BLaER1 (cell line): ENCODE data around the gene TRIM73.
A peak's percentile ranks its signal among the peaks of the same experiment; 100 is the strongest.
"Not testable (repeated sequence)": the region's sequence is repeated elsewhere in the genome, so short reads cannot be mapped to it uniquely, and the experiment has no call there.

Experiments used
- H3K27ac ChIP-seq: shearing (Covaris generic); formaldehyde crosslinking; 2 replicates; pipeline ENCODE4 v1.8.1; 2022
- H3K27me3 ChIP-seq: shearing (Covaris generic); formaldehyde crosslinking; 2 replicates; pipeline ENCODE4 v1.8.1; 2022
- H3K36me3 ChIP-seq: shearing (Covaris generic); formaldehyde crosslinking; 2 replicates; pipeline ENCODE4 v1.8.1; 2022
- H3K4me1 ChIP-seq: shearing (Covaris generic); formaldehyde crosslinking; 2 replicates; pipeline ENCODE4 v1.8.1; 2022
- H3K4me2 ChIP-seq: shearing (Covaris generic); formaldehyde crosslinking; 2 replicates; pipeline ENCODE4 v1.8.1; 2022
- H3K4me3 ChIP-seq: shearing (Covaris generic); formaldehyde crosslinking; 2 replicates; pipeline ENCODE4 v1.8.1; 2022
- H3K9ac ChIP-seq: shearing (Covaris generic); formaldehyde crosslinking; 2 replicates; pipeline ENCODE4 v1.8.1; 2022
- H3K9me3 ChIP-seq: shearing (Covaris generic); formaldehyde crosslinking; 2 replicates; pipeline ENCODE4 v1.8.1; 2022
- H4K20me1 ChIP-seq: shearing (Covaris generic); formaldehyde crosslinking; 2 replicates; pipeline ENCODE4 v1.8.1; 2022

Gene TRIM73

DNA sequence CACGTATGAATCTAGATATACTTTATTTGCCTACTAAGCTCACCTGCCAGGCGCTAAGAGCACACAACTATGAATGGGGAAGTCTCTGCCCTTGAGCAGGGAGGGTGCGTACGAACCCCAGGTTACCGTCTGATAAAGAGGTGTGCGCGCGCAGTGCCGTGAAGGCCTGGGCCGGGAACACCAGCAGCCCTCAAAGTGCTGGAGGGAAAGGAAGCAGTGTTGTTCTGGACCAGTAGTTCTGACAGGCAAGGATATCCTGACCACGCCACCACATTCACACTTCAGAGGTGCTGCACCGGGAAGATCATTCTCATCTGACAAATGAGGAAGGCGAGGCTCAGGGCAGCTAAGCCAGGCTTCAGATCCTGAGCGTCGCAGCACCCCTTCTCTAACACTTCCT is 28.1 kb downstream of the TRIM73 start:
- H4K20me1 ChIP-seq, result peaks cover 15% of the 10 kb centered on the region; the same call in 1 of the 2 replicates
- H3K9ac ChIP-seq, H3K4me2 ChIP-seq, H3K27ac ChIP-seq, H3K27me3 ChIP-seq, H3K4me3 ChIP-seq, H3K9me3 ChIP-seq: not testable (repeated sequence)
- peaks cover 43% of the 10 kb centered on the region for H3K36me3 ChIP-seq
- peaks cover 21% of the 10 kb centered on the region for H3K4me1 ChIP-seq

DNA sequence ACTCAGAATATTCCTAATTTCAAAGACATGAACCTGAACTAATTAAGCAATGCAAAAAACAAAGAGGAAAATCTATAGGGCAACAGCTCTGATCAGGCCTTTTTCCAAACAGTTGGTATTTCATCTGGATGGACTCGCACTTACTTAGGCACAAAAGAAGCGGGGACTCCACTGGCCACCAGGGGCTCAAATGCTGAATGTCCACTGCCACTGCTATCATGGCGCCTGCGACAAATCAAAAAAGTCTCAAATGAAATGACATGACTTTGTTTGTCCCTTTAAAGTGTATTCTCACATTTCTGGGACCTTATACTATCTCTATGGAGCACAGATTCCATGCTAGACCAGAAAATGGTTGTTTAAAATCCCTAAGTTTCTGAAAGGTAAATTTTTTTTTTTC is 43.6 kb downstream of the TRIM73 start:
- not testable (repeated sequence) for H3K27ac ChIP-seq, H3K27me3 ChIP-seq, H3K9me3 ChIP-seq, H4K20me1 ChIP-seq, H3K4me3 ChIP-seq, H3K4me1 ChIP-seq, H3K9ac ChIP-seq, H3K4me2 ChIP-seq
- H3K36me3 ChIP-seq, result peaks cover 66% of the 10 kb centered on the region

DNA sequence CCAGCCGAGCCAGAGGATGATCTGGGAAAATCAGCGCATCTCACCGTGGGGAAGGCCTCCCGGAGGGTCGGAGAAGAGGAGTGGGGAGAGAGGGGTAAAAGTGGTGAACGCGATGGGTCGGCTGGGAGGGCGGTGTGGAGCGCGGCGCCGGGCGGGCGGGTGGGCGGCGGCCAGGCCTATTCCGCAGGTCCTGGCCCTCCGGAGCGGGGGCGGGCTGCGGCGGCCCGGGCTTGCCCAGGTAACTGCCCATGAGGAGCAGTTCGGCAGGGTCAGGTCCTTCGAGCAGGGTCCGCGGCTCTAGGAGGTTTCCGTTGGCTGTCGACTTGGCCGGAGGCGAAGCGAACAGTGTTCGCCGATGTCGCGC is 46.7 kb downstream of the TRIM73 start:
- not testable (repeated sequence) for H3K9me3 ChIP-seq, H3K27me3 ChIP-seq, H3K4me1 ChIP-seq, H4K20me1 ChIP-seq
- H3K4me2 ChIP-seq, result peak overlapping the region; percentile 47
- peak overlapping the region; percentile 64 for H3K4me3 ChIP-seq
- H3K36me3 ChIP-seq, result peaks cover 35% of the 10 kb centered on the region
- 0 out of 2 replicates have a peak overlapping the region, but pooled peaks have one; percentile 58 for H3K27ac ChIP-seq
- peak overlapping the region; percentile 71; the same call in 1 of the 2 replicates for H3K9ac ChIP-seq

DNA sequence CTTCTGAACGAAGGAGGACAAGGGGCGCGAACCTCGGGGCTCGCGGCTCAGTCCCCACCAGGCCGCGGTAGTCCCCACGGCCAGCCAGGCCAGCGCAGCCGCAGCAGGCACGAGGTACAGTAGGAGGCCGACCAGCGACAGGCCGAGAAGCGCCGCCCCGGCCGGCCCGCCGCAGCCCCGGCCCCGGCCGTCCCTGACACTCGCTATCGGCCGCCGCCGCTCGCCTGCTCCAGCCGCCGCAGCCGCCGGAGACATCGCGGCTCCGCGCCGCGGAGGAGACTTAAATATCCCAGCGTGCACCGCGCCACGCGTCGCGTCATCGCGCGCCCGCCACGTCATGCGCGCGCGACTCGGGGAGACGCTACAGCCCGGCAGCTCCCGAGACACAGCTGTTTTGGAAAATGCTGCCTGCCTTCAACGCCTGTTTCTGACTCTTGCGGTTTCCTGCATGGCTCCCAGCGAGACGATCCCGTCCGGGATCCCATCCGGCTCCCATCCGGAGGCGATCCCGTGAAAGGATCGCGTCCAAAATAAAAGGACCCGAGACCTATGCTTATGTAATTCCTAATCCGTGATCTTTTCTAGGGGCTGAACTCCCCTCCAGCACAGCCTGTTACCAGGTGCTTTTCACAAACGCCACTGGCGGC is 47.2 kb downstream of the TRIM73 start:
- Histone ChIP-seq H3K27ac (0 out of 2 replicates have a peak overlapping the region, but pooled peaks have one; percentile 58), H3K4me3 (peak overlapping the region; percentile 64), H3K36me3 (peaks cover 30% of the 10 kb centered on the region), H3K9ac (peak overlapping the region; percentile 71), H3K4me2 (peak overlapping the region; percentile 55)
- not testable (repeated sequence) for H3K9me3 ChIP-seq, H3K27me3 ChIP-seq, H3K4me1 ChIP-seq, H4K20me1 ChIP-seq

DNA sequence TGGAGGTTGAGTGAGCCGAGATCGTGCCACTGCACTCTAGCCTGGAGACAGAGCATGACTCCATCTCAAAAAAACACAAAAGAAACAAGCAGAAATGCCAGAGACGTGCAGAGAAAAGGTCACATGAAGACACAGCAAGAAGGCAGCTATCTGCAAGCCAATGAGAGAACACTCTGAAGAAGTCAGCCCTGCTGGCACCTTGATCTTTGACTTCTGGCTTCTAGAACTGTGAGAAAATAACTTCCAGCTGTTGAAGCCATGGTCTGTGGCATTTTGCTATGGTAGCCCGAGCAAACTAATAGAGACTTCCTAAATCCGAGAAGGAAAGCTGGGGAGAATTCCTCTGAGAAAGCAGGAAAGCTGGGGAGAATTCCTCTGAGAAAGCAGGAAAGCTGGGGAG is 54.5 kb downstream of the TRIM73 start:
- not testable (repeated sequence) for H3K4me3 ChIP-seq, H3K4me1 ChIP-seq, H4K20me1 ChIP-seq

DNA sequence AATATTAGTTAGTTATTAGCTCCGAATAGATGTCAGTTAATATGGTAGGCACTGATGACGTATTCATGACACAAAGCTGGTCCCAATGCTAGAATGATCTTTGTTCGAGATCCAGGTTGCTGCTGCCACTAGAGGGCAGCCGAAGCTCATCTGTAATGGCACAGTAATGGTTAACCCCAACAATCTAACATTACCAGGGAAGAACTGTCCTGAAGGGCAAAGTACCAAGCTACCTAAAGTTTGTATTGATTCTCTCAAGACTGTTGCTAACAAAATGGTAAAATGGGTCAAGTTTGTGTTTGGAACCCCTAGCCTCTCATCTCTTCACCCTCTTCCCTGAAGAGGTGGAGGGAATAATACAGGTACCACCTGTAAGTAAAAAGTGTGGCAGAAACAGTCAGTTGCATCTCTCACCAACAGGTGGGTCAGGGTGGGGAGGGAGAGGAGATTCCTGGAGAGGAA is 57.1 kb downstream of the TRIM73 start:
- H4K20me1 ChIP-seq, H3K27me3 ChIP-seq, H3K4me1 ChIP-seq, H3K4me3 ChIP-seq, H3K9me3 ChIP-seq, H3K4me2 ChIP-seq, H3K9ac ChIP-seq, H3K27ac ChIP-seq: not testable (repeated sequence)
- peaks cover 15% of the 10 kb centered on the region; the same call in 1 of the 2 replicates for H3K36me3 ChIP-seq

More for the DNA sequence above, 54.5 kb downstream of the TRIM73 start:
- H3K27me3 ChIP-seq, H3K4me2 ChIP-seq, H3K9me3 ChIP-seq, H3K9ac ChIP-seq, H3K27ac ChIP-seq: not testable (repeated sequence)
- H3K36me3 ChIP-seq, result peaks cover 15% of the 10 kb centered on the region; the same call in 1 of the 2 replicates
